HL-60/S4 treated with phorbol 12-myristate 13-acetate at 8.2 ng/mL for 4 days and 3 days (cell line): ENCODE results near the gene COL4A6.

Source experiments
- in situ Hi-C: fragments of 300-500 bp; cut with MboI; formaldehyde crosslinking; loops from 2 replicates; pipeline ENCODE4 v1.15.0; 2022; ENCODE audit warnings: low sequenced_read_pairs

COL4A6 gene

GRCh38 chrX:108285356-108285755 lies 152.9 kb downstream of the COL4A6 start:
- in situ Hi-C loops: no loop called here

GRCh38 chrX:108275732-108276131 lies 162.5 kb downstream of the COL4A6 start:
- in situ Hi-C loops: no loop called here

GRCh38 chrX:108271397-108271787 lies 166.8 kb downstream of the COL4A6 start:
- in situ Hi-C loops: no loop called here

- in situ Hi-C loops: no loop called here
Measured at GRCh38 chrX:108270739-108271396, 167.4 kb downstream of the COL4A6 start.

- in situ Hi-C loops: no loop called here
Measured at GRCh38 chrX:108270280-108270679, 167.9 kb downstream of the COL4A6 start.

- in situ Hi-C loops: no loop called here
Measured at GRCh38 chrX:108268434-108269080, 169.7 kb downstream of the COL4A6 start.

- in situ Hi-C loops: no loop called here
Measured at GRCh38 chrX:108267557-108267956, 170.7 kb downstream of the COL4A6 start.

- in situ Hi-C loops: no loop called here
Measured at GRCh38 chrX:108264376-108264775, 173.8 kb downstream of the COL4A6 start.

- in situ Hi-C loops: no loop called here
Measured at GRCh38 chrX:108261549-108262203, 176.5 kb downstream of the COL4A6 start.

- in situ Hi-C loops: no loop called here
Measured at GRCh38 chrX:108257556-108257955, 180.7 kb downstream of the COL4A6 start.

- in situ Hi-C loops: no loop called here
Measured at GRCh38 chrX:108254636-108255035, 183.6 kb downstream of the COL4A6 start.

GRCh38 chrX:108250654-108251579 lies 187.3 kb downstream of the COL4A6 start:
- in situ Hi-C loops: no loop called here

GRCh38 chrX:108246304-108246954 lies 191.8 kb downstream of the COL4A6 start:
- in situ Hi-C loops: no loop called here

GRCh38 chrX:108245462-108245861 lies 192.8 kb downstream of the COL4A6 start:
- in situ Hi-C loops: no loop called here

GRCh38 chrX:108235986-108236385 lies 202.2 kb downstream of the COL4A6 start:
- in situ Hi-C loops: no loop called here

GRCh38 chrX:108230574-108230973 lies 207.6 kb downstream of the COL4A6 start:
- in situ Hi-C loops: no loop called here

- in situ Hi-C loops: no loop called here
Measured at GRCh38 chrX:108224727-108225621, 213.2 kb downstream of the COL4A6 start.

GRCh38 chrX:108224218-108224617 lies 214.0 kb downstream of the COL4A6 start:
- in situ Hi-C loops: no loop called here

- in situ Hi-C loops: no loop called here
Measured at GRCh38 chrX:108223585-108223984, 214.6 kb downstream of the COL4A6 start.
